ENCODE measurements around the gene TEX22.

TEX22 gene

DNA sequence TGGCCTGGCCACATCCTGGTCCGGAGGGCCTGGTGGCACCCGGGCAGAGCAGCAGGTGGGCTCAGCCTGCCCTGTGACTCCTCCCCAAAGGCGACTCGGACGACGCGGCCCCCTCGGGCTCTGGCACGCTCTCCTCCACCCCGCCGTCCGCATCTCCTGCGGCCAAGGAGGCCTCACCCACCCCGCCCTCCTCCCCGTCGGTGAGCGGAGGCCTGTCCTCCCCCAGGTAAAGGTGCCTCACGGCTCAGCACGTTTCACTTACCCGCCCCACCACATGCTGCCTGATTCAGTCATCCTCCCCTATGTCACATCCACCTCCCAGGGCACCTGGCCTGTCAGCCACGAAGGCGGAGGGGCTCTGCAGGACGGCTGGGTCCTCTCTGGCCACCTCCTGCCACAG is 6.8 kb upstream of the TEX22 start:
- Histone ChIP-seq H3K27ac (ENCODE audit: low read depth, low read length) (no peak overlapping the region), H4K20me1 (ENCODE audit: control insufficient read depth, insufficient read depth, low read depth, low read length) (no peaks in the 10 kb centered on the region), H3K27me3 (ENCODE audit: control insufficient read depth, low read length) (no peaks in the 10 kb centered on the region), H3K4me3 (ENCODE audit: low read length) (no peak overlapping the region), H3K4me1 (ENCODE audit: control insufficient read depth, low read length) (peaks cover 9% of the 10 kb centered on the region), H3K36me3 (ENCODE audit: control insufficient read depth, low read length) (no peaks in the 10 kb centered on the region), H3K9me3 (ENCODE audit: control insufficient read depth, insufficient read depth, low read length) (no peaks in the 10 kb centered on the region), H3K4me2 (ENCODE audit: low read length) (no peak overlapping the region), H3K9me2 (replicated peaks; ENCODE audit: control insufficient read depth, low read length) (no peaks in the 10 kb centered on the region), H3F3A (ENCODE audit: control insufficient read depth, insufficient read depth) (no peaks in the 10 kb centered on the region), H3K79me2 (ENCODE audit: control insufficient read depth, low read length) (no peaks in the 10 kb centered on the region)
- no peak for TF ChIP-seq EZH2phosphoT487 (IDR thresholded peaks at IDR 0.05; ENCODE audit: borderline replicate concordance, low read length)
- TF ChIP-seq, protein P1, sequence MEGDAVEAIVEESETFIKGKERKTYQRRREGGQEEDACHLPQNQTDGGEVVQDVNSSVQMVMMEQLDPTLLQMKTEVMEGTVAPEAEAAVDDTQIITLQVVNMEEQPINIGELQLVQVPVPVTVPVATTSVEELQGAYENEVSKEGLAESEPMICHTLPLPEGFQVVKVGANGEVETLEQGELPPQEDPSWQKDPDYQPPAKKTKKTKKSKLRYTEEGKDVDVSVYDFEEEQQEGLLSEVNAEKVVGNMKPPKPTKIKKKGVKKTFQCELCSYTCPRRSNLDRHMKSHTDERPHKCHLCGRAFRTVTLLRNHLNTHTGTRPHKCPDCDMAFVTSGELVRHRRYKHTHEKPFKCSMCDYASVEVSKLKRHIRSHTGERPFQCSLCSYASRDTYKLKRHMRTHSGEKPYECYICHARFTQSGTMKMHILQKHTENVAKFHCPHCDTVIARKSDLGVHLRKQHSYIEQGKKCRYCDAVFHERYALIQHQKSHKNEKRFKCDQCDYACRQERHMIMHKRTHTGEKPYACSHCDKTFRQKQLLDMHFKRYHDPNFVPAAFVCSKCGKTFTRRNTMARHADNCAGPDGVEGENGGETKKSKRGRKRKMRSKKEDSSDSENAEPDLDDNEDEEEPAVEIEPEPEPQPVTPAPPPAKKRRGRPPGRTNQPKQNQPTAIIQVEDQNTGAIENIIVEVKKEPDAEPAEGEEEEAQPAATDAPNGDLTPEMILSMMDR (IDR thresholded peaks at IDR 0.05; ENCODE audit: low read depth, low read length, poor library complexity, severe bottlenecking), result no peak

DNA sequence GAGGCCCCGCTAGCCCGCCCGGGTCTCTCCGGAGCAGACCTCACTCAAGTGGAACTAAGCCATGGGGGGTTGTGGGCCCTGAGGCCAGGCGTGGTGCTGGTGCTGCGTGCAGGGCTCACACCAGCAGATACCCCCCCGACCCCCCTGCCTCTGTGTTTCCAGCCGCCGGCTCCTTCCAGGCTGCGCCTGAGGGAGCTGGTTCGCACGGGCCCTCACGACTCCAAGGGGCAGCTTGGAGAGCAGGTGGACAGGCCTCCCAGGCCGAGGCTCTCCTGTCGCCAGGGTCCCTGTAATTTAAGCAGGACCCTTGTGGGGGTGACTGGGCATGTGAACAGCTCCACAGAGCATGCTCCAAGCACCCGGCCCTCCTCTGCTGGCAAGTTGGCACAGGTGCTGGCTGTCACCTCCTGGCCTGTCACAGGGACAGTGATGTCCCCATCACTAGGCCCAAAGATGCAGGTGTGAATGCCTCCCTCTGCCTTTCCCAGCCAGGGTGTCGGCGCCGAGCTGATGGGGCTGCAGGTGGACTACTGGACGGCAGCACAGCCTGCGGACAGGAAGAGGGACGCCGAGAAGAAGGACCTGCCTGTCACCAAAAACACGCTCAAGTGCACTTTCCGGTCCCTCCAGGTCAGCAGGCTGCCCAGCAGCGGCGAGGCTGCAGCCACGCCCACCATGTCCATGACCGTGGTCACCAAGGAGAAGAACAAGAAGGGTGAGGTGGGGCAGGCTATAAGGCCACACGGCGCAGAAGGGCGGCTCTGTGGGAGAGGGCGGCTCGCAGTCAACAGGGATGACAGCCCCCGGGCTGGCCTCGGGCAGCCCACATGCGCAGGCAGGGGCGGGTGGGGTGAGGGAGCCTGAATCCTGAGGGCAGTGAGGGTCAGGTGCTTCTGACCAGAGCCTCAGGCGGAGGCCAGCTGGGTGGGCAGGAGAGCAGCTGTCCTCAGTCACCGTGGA is 5.9 kb upstream of the TEX22 start:
- no peak overlapping the region for H3K27ac ChIP-seq (ENCODE audit: low read depth, low read length)
- TF ChIP-seq EZH2phosphoT487 (IDR thresholded peaks at IDR 0.05; ENCODE audit: borderline replicate concordance, low read length), result no peak
- TF ChIP-seq, protein P1 (IDR thresholded peaks at IDR 0.05; ENCODE audit: low read depth, low read length, poor library complexity, severe bottlenecking), result no peak
- H3K9me3 ChIP-seq (ENCODE audit: control insufficient read depth, insufficient read depth, low read length), result no peaks in the 10 kb centered on the region
- no peaks in the 10 kb centered on the region for H3K79me2 ChIP-seq (ENCODE audit: control insufficient read depth, low read length)
- H3F3A ChIP-seq (ENCODE audit: control insufficient read depth, insufficient read depth), result no peaks in the 10 kb centered on the region
- no peaks in the 10 kb centered on the region for H3K36me3 ChIP-seq (ENCODE audit: control insufficient read depth, low read length)
- H3K9me2 ChIP-seq (replicated peaks; ENCODE audit: control insufficient read depth, low read length), result no peaks in the 10 kb centered on the region
- H3K4me2 ChIP-seq (ENCODE audit: low read length), result no peak overlapping the region
- peaks cover 11% of the 10 kb centered on the region for H3K4me1 ChIP-seq (ENCODE audit: control insufficient read depth, low read length)
- H4K20me1 ChIP-seq (ENCODE audit: control insufficient read depth, insufficient read depth, low read depth, low read length), result no peaks in the 10 kb centered on the region
- H3K4me3 ChIP-seq (ENCODE audit: low read length), result no peak overlapping the region
- no peaks in the 10 kb centered on the region for H3K27me3 ChIP-seq (ENCODE audit: control insufficient read depth, low read length)

DNA sequence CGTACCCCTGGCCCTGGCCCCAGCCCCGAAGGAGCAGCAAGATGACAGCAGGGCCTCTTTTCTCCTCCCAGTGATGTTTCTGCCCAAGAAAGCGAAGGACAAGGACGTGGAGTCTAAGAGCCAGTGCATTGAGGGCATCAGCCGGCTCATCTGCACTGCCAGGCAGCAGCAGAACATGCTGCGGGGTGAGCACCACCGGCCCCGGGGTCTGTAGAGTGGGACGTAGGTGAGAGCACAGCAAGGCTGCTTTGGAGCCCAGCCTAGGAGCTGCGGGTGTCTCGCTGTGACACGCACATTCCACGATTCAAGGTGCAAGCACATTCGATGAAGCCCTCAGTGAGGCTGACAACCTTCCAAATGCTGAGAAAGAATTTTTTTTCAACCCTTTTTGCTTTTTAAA is 5.2 kb upstream of the TEX22 start:
- Histone ChIP-seq H3F3A (ENCODE audit: control insufficient read depth, insufficient read depth) (no peaks in the 10 kb centered on the region), H3K27me3 (ENCODE audit: control insufficient read depth, low read length) (no peaks in the 10 kb centered on the region), H3K9me2 (replicated peaks; ENCODE audit: control insufficient read depth, low read length) (no peaks in the 10 kb centered on the region), H3K4me1 (ENCODE audit: control insufficient read depth, low read length) (peaks cover 18% of the 10 kb centered on the region), H3K4me2 (ENCODE audit: low read length) (no peak overlapping the region), H3K36me3 (ENCODE audit: control insufficient read depth, low read length) (no peaks in the 10 kb centered on the region), H3K4me3 (ENCODE audit: low read length) (no peak overlapping the region), H4K20me1 (ENCODE audit: control insufficient read depth, insufficient read depth, low read depth, low read length) (no peaks in the 10 kb centered on the region), H3K79me2 (ENCODE audit: control insufficient read depth, low read length) (no peaks in the 10 kb centered on the region), H3K9me3 (ENCODE audit: control insufficient read depth, insufficient read depth, low read length) (no peaks in the 10 kb centered on the region), H3K27ac (ENCODE audit: low read depth, low read length) (no peak overlapping the region)
- TF ChIP-seq, protein P1 (IDR thresholded peaks at IDR 0.05; ENCODE audit: low read depth, low read length, poor library complexity, severe bottlenecking), result no peak
- no peak for TF ChIP-seq EZH2phosphoT487 (IDR thresholded peaks at IDR 0.05; ENCODE audit: borderline replicate concordance, low read length)
